ENCODE results near the gene HOXB5. TPM values are rescaled to one million over a fixed set of nuclear protein-coding genes. Genes with fewer than 3 reads are reported as not detected.

The HOXB5 gene
- total RNA-seq, result 1 to 10 TPM in 3 of 4 donors, under 1 TPM in 1; 0.27 to 2.7 (median 1.4) TPM

DNA sequence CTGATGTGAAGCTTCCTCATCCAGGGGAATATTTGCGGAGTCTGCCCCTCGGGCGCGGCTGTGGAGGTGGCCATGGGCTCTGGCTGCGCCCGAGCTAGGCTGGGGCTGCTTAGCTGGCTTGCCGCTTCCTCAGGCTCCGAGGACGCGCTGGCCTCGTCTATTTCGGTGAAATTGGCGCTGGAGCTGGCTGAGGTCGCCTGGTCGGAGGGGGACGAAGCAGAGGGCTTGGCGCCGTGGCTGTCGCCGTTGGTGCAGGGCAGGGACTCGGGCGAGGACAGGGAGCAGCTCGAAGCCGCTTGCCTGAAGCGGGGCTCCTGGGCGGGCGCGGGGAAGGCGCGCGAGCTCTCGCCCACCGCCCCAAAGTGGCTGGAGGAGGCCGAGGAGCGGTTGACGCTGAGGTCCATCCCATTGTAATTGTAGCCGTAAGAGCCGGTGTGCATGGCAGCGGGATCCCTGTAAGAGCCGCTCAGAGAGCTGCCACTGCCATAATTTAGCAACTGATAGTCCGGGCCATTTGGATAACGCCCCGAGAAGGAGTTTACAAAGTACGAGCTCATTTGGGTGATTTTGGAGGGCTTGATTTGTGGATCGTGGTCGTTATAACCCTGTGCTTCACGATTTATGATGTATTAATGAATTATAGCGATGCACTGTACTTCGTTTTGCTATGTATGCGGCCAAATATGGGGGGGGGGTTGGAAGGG is at the start of gene HOXB5:
Gene HOXB5 (minus strand): TSS at position 654 of the 704 bp plus-strand sequence. CDS start 97 bp downstream, at position 557.
- Histone ChIP-seq H3K27ac (peak within 1 kb of the TSS in 3 of 4 donors; percentile 12 to 98 (median 97)), H3K4me1 (peaks cover 0 to 64% (median 3%) of the 10 kb centered on the region in 3 donors), H3K4me3 (peak within 1 kb of the TSS; percentile 55 to 58), H3K27me3 (peaks cover 60% of the 10 kb centered on the region), H3K36me3 (peaks cover 0 to 3% of the 10 kb centered on the region in 2 donors), H3K9me3 (no peaks in the 10 kb centered on the region)
- peak; percentile 17 for ATAC-seq
- 0% methylated on average over 2 to 13 of the region's 50 CpGs for WGBS, 2 donors (ENCODE audit: low coverage in 1 of 2)
- TF ChIP-seq, protein P1, sequence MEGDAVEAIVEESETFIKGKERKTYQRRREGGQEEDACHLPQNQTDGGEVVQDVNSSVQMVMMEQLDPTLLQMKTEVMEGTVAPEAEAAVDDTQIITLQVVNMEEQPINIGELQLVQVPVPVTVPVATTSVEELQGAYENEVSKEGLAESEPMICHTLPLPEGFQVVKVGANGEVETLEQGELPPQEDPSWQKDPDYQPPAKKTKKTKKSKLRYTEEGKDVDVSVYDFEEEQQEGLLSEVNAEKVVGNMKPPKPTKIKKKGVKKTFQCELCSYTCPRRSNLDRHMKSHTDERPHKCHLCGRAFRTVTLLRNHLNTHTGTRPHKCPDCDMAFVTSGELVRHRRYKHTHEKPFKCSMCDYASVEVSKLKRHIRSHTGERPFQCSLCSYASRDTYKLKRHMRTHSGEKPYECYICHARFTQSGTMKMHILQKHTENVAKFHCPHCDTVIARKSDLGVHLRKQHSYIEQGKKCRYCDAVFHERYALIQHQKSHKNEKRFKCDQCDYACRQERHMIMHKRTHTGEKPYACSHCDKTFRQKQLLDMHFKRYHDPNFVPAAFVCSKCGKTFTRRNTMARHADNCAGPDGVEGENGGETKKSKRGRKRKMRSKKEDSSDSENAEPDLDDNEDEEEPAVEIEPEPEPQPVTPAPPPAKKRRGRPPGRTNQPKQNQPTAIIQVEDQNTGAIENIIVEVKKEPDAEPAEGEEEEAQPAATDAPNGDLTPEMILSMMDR (IDR thresholded peaks at IDR 0.05), result no peak
- TF ChIP-seq POLR2AphosphoS5 (IDR thresholded peaks at IDR 0.05), result peak; percentile 34

DNA sequence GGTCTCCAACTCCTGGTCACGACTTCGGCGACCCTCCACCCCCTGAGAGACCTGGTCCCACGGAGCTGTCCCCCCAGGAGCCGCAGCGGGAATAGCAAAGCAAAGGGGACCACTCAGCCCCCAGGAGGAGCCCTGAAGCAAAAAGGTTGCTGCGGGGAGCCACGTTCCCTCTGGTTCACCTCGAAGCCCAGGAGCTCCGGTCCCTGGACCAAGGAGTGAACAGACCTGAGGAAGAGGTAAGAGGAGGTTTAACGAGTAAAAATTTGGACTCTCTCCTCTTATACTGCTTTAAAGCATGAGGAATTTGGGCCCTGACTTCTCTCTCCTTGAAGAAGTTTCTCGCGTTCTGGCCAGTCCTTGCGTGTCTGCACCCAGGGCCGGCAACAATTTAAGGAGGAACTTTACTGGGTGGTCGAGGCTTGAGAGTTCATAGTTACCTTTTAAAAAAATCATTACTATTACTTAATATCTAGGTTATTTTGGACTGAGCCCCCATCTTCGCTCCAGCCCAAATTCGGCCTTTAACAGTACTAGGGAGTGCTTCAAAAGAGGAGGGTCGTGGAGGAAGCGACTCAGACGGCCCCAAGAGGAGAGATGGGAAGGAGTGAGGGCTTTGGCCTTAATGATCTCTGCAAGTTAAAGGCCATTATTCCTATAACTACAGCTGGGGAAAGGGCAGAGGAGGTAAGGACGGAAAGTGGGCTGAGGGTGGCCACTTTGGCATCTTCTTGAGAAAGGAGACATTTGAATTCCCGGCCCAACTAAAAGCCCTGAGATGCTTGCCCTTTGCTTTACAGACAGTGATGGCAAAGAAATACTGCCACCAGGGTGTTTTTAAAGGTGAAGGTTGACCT is 49.5 kb upstream of the HOXB5 start:
- Histone ChIP-seq H3K27me3 (peaks cover 100% of the 10 kb centered on the region), H3K36me3 (no peaks in the 10 kb centered on the region), H3K27ac (no peak overlapping the region), H3K9me3 (no peaks in the 10 kb centered on the region), H3K4me1 (peaks cover 0 to 30% (median 12%) of the 10 kb centered on the region in 3 donors), H3K4me3 (no peak overlapping the region)
- no peak for TF ChIP-seq EP300 (IDR thresholded peaks at IDR 0.05)
- TF ChIP-seq, protein P1 (IDR thresholded peaks at IDR 0.05), result no peak
- no peak for TF ChIP-seq POLR2A (IDR thresholded peaks at IDR 0.05)
- no peak for TF ChIP-seq POLR2AphosphoS5 (IDR thresholded peaks at IDR 0.05)
- ATAC-seq, result no peak
- WGBS, 2 donors (ENCODE audit: low coverage in 1 of 2), result 21 to 38% methylated on average over 8 to 15 of the region's 23 CpGs

DNA sequence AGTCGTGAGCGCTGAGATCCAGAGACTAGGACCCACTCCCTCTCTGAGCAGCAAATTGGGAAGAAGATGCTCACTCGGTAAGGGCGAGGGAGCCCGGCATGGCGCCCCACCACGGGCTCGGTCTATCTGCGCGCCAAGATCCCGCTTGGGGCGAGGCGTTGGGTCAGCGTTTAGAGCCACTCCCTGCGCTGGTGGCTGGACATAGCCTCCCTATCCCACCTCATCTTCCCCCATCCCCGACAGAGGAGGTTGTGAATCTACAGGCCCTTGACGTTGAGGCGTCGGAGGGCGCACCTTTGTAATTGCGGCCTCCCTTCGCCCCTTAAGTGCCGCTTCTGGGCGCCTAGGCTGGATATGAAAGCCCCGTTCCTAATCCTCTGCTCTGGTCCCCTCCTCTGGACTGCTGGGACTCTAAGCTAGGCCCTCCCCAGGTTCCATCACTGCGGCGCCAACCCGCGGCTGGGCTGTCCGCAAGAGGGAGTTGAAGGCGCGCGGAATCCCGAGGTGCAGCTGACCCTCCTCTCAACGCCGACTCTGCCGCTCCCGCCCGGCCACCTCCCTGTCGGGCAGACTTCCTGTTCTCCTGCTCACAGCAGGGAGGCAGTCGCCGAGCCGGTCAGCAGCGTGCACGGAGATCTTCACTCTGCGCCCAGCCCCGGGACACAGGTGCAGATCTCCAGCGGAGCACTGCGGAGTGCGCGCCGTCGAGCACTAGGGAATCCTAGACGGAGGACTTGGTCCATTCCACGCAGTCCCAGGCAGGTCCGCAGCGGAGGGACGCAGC is 48.7 kb upstream of the HOXB5 start:
- 21% methylated on average over 6 of the region's 58 CpGs; no CpG with 5 or more reads in 1 of the 2 donors for WGBS, 2 donors (ENCODE audit: low coverage in 1 of 2)
- H3K27ac ChIP-seq, result no peak overlapping the region

DNA sequence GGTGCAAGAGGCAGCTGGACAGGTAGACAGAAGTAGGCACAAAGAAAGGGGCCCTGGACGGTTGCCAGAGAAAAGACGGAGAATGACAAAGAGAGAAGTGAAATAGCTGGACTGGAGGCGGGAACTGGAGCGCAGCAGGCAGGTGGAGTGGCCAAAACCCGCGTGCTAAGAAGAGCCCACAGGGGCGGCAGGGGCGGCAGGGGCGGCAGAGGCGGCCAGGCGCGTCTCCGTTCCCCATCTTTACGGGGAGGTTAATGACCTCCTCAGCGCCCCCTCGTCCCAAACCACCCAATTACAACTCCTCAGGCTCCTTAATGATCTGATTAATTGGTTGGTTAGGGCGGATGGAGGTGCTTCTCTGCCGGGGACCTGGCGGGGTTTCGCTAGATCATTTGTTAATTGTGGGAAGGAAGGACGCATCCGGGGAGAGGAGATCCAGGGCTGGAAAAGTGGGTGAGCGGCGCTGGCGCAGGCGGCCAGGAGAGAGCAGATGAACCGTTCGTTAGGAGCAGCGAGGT is 48.0 kb upstream of the HOXB5 start:
- H3K27me3 ChIP-seq, result peaks cover 100% of the 10 kb centered on the region
- no peak for ATAC-seq
- no peaks in the 10 kb centered on the region for H3K36me3 ChIP-seq
- H3K9me3 ChIP-seq, result no peaks in the 10 kb centered on the region
- no peak overlapping the region for H3K4me3 ChIP-seq
- H3K27ac ChIP-seq, result no peak overlapping the region
- 3% methylated on average over 14 of the region's 29 CpGs; no CpG with 5 or more reads in 1 of the 2 donors for WGBS, 2 donors (ENCODE audit: low coverage in 1 of 2)
- TF ChIP-seq, protein P1 (IDR thresholded peaks at IDR 0.05), result no peak
- TF ChIP-seq EP300 (IDR thresholded peaks at IDR 0.05) (no peak), POLR2A (IDR thresholded peaks at IDR 0.05) (no peak), POLR2AphosphoS5 (IDR thresholded peaks at IDR 0.05) (no peak)
- H3K4me1 ChIP-seq, result peaks cover 0 to 22% (median 2%) of the 10 kb centered on the region in 3 donors

More for the DNA sequence above, 48.7 kb upstream of the HOXB5 start:
- Histone ChIP-seq H3K36me3 (no peaks in the 10 kb centered on the region), H3K4me1 (peaks cover 0 to 25% (median 7%) of the 10 kb centered on the region in 3 donors), H3K4me3 (no peak overlapping the region), H3K9me3 (no peaks in the 10 kb centered on the region), H3K27me3 (peaks cover 100% of the 10 kb centered on the region)
- ATAC-seq, result no peak
- TF ChIP-seq EP300 (IDR thresholded peaks at IDR 0.05) (no peak), POLR2A (IDR thresholded peaks at IDR 0.05) (no peak), POLR2AphosphoS5 (IDR thresholded peaks at IDR 0.05) (no peak)
- TF ChIP-seq, protein P1 (IDR thresholded peaks at IDR 0.05), result no peak

Measured in gastroesophageal sphincter (tissue), 4 donors.